GM18507 (cell line): ENCODE results near the gene GLS.
A peak's percentile ranks its signal among the peaks of the same experiment; 100 is the strongest.
"Not testable (repeated sequence)": the region's sequence is repeated elsewhere in the genome, so short reads cannot be mapped to it uniquely, and the experiment has no call there.

Experiments used
- DNase-seq: peaks from one replicate; pipeline ENCODE4 v3.0.0; 2011; ENCODE audit warnings: low read depth; ENCODE audit not compliant: insufficient read length; ENCODE audit errors: extremely low spot score
- FAIRE-seq: peaks from 2 replicates; lab custom pipeline; 2011; peaks lifted over from hg19 to GRCh38; lab: Jason Lieb, UNC

Gene GLS

GRCh38 chr2:190881598-190882410 is 1.2 kb downstream of the GLS start:
- FAIRE-seq: peak; percentile 87
- DNase-seq: no peak

- no peak for DNase-seq
- no peak for FAIRE-seq
Observed at GRCh38 chr2:190882411-190882766, 1.8 kb downstream of the GLS start.

GRCh38 chr2:190882856-190883582 is 2.4 kb downstream of the GLS start:
- DNase-seq: no peak

DNA sequence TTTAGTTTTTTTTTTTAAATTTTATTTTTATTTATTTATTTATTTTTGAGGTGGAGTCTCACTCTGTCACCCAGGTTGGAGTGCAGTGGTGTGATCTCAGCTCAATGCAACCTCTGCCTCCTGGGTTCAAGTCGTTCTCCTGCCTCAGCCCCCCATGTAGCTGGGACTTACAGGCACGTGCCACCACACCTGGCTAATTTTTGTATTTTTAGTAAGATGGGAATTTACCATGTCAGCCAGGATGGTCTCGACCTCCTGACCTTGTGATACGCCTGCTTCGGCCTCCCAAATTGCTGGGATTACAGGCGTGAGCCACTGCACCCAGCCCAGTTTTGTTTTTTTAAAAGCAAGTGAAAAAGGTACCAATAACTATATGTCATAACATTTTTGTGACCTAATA is 5.2 kb downstream of the GLS start:
- DNase-seq, FAIRE-seq: not testable (repeated sequence)

More at GRCh38 chr2:190882856-190883582, 2.4 kb downstream of the GLS start:
- peak; percentile 39 for FAIRE-seq

- DNase-seq: no peak
- FAIRE-seq: peak; percentile 75
Observed at GRCh38 chr2:190887089-190887488, 6.5 kb downstream of the GLS start.

- no peak for FAIRE-seq
- no peak for DNase-seq
Observed at GRCh38 chr2:190888449-190888848, 7.8 kb downstream of the GLS start.

GRCh38 chr2:190889175-190889943 is 8.7 kb downstream of the GLS start:
- DNase-seq: no peak

DNA sequence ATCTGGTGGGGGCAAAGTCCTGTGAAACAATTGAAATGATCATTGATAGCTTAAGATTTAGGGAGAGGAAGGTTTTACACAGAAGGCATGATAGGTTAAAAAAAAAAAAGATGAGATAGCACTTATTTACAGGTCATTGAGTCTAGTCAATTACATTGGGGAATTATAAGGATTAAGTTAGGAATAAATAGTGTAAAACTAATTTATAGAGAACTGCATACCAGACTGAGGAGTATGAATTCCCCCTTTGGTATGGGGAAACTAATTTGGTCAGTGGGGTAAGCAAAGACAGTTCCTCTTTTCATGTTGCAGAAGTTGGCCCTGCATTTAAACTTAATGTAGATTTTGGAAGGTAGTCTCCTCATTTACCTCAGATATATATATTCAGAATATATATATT is 10.8 kb downstream of the GLS start:
- DNase-seq (no peak), FAIRE-seq (no peak)

More at GRCh38 chr2:190889175-190889943, 8.7 kb downstream of the GLS start:
- no peak for FAIRE-seq

- no peak for FAIRE-seq
- DNase-seq: no peak
Observed at GRCh38 chr2:190891889-190892288, 11.3 kb downstream of the GLS start.

DNA sequence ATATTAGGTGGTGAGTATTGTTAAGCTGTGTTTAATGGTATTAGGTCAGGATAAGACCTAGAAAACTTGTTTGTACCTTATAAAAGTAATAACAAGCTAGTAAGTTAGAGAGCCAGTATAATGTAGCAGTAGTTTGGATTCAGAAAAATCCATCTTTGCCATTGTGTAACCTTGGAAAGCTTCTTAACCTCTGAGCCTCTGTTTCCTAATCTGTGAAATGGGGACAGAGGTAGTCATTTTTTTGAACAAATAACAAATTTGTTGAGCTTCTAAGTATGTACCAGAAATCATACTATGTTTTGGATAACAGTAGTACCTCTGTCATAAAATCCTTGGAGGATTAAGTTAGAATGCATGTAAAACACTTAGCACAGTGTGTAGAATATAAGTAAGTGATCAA is 12.5 kb downstream of the GLS start:
- FAIRE-seq: no peak
- no peak for DNase-seq

DNA sequence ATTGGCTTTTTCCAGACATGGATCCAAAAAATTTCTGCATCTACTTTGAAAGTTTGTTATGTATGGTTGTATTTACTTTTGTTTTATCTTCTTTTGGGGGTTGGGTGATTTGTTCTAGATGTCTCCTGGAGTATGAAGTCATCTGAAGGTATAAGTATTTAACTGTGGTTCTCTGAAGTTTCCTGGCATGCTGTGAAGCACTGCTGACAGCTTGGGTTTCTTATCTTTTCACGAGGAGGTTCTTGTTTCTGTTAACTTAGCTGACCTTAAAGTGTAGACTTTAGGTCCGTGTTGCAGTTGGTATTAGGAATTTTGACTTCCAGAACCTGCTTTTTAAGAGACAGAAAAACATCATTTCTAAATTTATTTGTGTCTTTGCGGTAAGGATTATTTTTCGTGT is 15.9 kb downstream of the GLS start:
- DNase-seq (no peak), FAIRE-seq (no peak)

DNA sequence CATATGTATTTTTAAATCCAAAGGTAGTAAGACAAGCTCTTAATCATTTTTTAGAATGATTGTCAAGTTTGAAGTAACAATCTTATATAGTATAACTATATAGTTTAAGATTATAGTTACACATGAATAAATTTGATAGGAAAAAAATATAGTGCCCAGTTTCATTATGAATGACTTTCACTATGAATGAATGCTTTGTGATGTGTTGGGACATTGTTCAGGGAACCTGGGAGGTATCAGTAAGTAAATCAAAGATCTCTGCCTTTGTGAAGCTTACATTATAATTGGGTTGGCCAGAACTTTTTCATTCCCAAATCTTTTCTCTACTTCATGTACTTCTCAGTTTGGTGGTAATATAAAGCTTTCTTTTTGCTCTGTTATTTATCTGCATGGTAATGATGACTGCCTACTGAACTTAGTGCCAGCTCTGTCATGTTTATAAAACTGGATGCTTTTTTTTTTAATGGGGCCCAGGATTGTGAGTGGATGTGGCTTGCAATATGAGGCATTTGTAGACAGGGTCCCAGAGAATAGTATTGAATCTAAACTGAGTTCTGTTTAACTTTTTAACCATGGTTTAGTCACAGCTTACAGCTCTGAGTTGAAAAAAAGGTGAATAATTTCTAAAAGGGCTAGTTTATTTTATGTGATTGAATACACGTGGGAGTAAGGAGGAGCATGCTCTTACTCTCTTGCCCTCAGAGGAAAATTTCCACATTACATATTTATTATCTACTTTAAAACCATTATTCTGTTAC is 23.3 kb downstream of the GLS start:
- FAIRE-seq (no peak), DNase-seq (no peak)

GRCh38 chr2:190904640-190905261 is 24.1 kb downstream of the GLS start:
- DNase-seq: no peak
- FAIRE-seq: no peak

DNA sequence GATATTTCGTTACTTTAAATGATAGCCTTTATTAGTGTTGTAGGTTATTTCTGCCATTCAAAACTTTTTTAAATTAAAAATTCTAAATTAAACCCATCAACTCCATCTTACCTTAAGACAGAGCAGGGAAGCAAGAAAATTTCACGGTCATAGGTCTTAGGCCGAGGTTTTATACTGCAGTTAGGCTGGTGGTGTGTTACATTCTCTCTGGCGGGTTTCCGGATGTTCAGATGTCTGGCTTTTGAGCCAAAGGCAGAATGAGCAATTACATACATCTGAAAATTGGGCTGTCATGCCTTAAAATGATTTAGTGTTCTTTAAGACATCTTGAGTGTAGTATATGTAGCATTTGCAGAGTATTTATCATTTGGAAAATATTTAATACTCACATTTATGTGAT is 27.9 kb downstream of the GLS start:
- DNase-seq: no peak
- FAIRE-seq: no peak

- FAIRE-seq (no peak), DNase-seq (no peak)
Observed at GRCh38 chr2:190909680-190910079, 29.1 kb downstream of the GLS start.

- DNase-seq (no peak), FAIRE-seq (no peak)
Observed at GRCh38 chr2:190910341-190911136, 29.9 kb downstream of the GLS start.

- peak; percentile 92 for FAIRE-seq
Observed at GRCh38 chr2:190911813-190912212, 31.2 kb downstream of the GLS start.

GRCh38 chr2:190912726-190913125 is 32.1 kb downstream of the GLS start:
- FAIRE-seq (no peak), DNase-seq (no peak)

More at GRCh38 chr2:190911813-190912212, 31.2 kb downstream of the GLS start:
- peak; percentile 3 for DNase-seq
